SJSA1 (cell line): ENCODE results near the gene CYP27A1. TPM values are rescaled to one million over a fixed set of nuclear protein-coding genes. Genes with fewer than 3 reads are reported as not detected.
"Not testable (repeated sequence)": the region's sequence is repeated elsewhere in the genome, so short reads cannot be mapped to it uniquely, and the experiment has no call there.

Experiments
- DNase-seq, 2 experiments: peaks; one replicate each; pipeline ENCODE4 v3.0.0-alpha.2; 2015 to 2020; ENCODE audit warnings: low spot score in 2 of 2, low read depth in 1 of 2
- H3K27ac ChIP-seq: fragments of 250-450 bp; sonication (Bioruptor Pico); 2 replicates; pipeline ENCODE4 v1.5.1; 2020; ENCODE audit warnings: mild to moderate bottlenecking, moderate library complexity
- H3K27me3 ChIP-seq: fragments of 250-450 bp; sonication (Bioruptor Pico); replicated peaks from 2 replicates; pipeline ENCODE4 v1.5.1; 2020; ENCODE audit warnings: mild to moderate bottlenecking, moderate library complexity
- H3K36me3 ChIP-seq: fragments of 250-450 bp; sonication (Bioruptor Pico); 2 replicates; pipeline ENCODE4 v1.5.1; 2020; ENCODE audit warnings: mild to moderate bottlenecking
- H3K4me1 ChIP-seq: fragments of 250-450 bp; sonication (Bioruptor Pico); replicated peaks from 2 replicates; pipeline ENCODE4 v1.6.1; 2021; ENCODE audit warnings: mild to moderate bottlenecking
- H3K4me3 ChIP-seq: fragments of 250-450 bp; sonication (Bioruptor Pico); 2 replicates; pipeline ENCODE4 v1.5.1; 2020; ENCODE audit warnings: mild to moderate bottlenecking
- H3K9me3 ChIP-seq: fragments of 250-450 bp; sonication (Bioruptor Pico); replicated peaks from 2 replicates; pipeline ENCODE4 v1.5.1; 2020; ENCODE audit warnings: mild to moderate bottlenecking
- total RNA-seq: library from RNA; depleted of rRNA; stranded (reverse); fragments of >200 nt; shearing (Covaris generic); gene quantifications from 2 replicates; pipeline ENCODE4 v1.2.3, GENCODE V29; 2014

Gene CYP27A1
- total RNA-seq, 1 experiment from 2014 or later, result 5.5 TPM

DNA sequence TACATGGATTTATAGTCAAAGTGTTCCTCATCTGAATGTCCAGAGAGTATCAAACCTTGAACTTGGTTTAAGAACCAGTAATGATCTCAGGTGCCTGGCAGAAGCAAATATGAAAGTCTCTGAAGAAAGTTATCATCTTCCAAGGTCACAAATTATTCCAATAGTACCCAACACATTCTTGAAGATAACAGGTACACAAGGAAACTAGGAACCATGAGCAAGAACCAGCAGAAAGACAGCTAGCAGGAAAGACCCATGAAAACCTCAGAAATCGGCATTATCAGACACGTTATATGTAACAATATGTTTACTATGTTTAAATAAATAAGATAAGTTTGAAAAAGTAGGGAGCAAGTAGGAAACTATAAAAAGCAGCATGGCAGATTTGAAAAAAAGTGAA is 55.5 kb downstream of the CYP27A1 start:
- H3K9me3 ChIP-seq, result no peaks in the 10 kb centered on the region; the same call in none of the 2 replicates
- H3K27ac ChIP-seq, result no peak overlapping the region
- peaks cover 3% of the 10 kb centered on the region; the same call in 1 of the 2 replicates for H3K4me1 ChIP-seq
- H3K4me3 ChIP-seq, result no peak overlapping the region
- no peak for DNase-seq
- no peaks in the 10 kb centered on the region for H3K36me3 ChIP-seq
- peaks cover 14% of the 10 kb centered on the region; the same call in 1 of the 2 replicates for H3K27me3 ChIP-seq

DNA sequence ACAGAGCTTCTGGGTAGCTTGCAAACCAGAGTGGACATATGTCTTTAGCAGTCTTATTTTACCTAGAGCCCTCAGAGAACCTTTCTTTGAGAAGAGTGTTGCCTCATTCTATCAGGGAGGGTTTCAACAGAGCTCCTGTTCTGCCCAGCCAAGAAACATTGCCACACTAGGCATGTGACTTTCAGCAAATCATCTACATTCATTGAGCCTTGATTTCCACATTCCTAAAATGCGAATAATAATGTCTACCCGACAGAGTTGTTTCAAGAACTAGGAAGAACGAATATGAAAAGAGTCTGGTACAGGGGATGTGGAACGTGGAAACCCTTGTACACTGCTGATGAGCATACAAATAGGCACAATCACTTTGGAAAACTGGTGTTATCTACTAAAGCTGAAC is 57.5 kb downstream of the CYP27A1 start:
- H3K27me3 ChIP-seq, result peaks cover 14% of the 10 kb centered on the region; the same call in 1 of the 2 replicates
- H3K36me3 ChIP-seq, result no peaks in the 10 kb centered on the region
- H3K4me1 ChIP-seq, result no peaks in the 10 kb centered on the region
- H3K27ac ChIP-seq, result no peak overlapping the region
- H3K9me3 ChIP-seq, result no peaks in the 10 kb centered on the region; the same call in none of the 2 replicates
- H3K4me3 ChIP-seq, result no peak overlapping the region
- no peak for DNase-seq

DNA sequence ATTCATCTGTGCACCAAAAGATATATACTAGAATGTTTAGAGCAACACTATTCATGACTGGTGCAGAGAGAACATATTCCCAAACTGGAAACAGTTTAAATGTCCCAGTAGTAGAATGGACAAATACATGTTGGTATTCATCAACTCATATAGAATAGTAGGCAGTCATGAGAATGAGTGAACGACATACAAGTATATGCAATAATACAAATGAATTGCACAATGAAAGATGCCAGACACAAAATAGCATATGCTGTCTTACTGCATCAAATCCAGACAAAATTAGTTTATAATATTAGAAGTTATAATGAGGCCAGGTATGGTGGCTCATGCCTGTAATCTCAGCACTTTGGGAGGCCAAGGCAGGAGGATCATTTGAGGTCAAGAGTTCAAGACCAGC is 57.9 kb downstream of the CYP27A1 start:
- H3K27me3 ChIP-seq, result peaks cover 14% of the 10 kb centered on the region; the same call in 1 of the 2 replicates
- H3K9me3 ChIP-seq, result no peaks in the 10 kb centered on the region; the same call in none of the 2 replicates
- no peak overlapping the region for H3K27ac ChIP-seq
- no peaks in the 10 kb centered on the region for H3K4me1 ChIP-seq
- DNase-seq, result no peak
- no peaks in the 10 kb centered on the region for H3K36me3 ChIP-seq
- no peak overlapping the region for H3K4me3 ChIP-seq

DNA sequence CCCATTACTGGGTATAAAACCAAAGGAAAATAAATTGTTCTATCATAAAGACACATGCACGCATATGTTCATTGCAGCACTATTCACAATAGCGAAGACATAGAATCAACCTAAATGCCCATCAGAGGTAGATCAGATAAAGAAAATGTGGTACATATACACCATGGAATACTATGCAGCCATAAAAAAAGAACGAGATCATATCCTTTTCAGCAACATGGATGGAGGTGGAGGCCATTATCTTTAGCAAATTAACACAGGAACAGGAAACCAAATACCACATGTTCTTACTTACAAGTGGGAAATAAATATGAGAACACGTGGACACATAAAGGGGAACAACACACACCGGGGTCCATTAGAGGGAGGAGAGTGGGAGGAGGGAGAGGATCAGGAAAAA is 62.4 kb downstream of the CYP27A1 start:
- H3K36me3 ChIP-seq, H3K27ac ChIP-seq, H3K4me1 ChIP-seq, H3K27me3 ChIP-seq, DNase-seq, H3K4me3 ChIP-seq, H3K9me3 ChIP-seq: not testable (repeated sequence)

DNA sequence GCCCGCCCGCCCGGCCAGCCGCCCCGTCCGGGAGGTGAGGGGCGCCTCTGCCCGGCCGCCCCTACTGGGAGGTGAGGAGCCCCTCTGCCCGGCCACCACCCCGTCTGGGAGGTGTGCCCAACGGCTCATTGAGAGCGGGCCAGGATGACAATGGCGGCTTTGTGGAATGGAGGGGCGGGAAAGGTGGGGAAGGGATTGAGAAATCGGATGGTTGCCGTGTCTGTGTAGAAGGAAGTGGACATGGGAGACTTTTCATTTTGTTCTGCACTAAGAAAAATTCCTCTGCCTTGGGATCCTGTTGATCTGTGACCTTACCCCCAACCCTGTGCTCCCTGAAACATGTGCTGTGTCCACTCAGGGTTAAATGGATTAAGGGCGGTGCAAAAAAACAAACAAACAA is 65.0 kb downstream of the CYP27A1 start:
- H3K27me3 ChIP-seq, H3K27ac ChIP-seq, H3K9me3 ChIP-seq, DNase-seq, H3K4me3 ChIP-seq, H3K36me3 ChIP-seq, H3K4me1 ChIP-seq: not testable (repeated sequence)

DNA sequence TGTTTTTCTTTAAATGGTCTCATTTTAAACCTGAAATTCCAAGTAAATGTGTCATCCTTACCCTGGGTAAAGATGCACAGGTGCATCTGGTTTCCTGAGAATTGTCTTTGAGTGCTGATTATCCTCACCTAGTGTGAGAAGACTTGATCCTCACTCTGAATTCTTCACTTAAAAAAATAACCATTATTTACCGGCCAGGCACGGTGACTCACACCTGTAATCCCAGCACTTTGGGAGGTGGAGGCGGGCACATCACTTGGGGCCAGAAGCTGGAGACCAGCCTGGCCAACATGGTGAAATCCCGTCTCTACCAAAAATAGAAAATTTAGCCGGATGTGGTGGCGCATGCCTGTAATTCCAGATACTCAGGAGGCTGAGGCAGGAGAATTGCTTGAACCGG is 67.8 kb downstream of the CYP27A1 start:
- H3K27me3 ChIP-seq, result peaks cover 15% of the 10 kb centered on the region
- no peak for DNase-seq

DNA sequence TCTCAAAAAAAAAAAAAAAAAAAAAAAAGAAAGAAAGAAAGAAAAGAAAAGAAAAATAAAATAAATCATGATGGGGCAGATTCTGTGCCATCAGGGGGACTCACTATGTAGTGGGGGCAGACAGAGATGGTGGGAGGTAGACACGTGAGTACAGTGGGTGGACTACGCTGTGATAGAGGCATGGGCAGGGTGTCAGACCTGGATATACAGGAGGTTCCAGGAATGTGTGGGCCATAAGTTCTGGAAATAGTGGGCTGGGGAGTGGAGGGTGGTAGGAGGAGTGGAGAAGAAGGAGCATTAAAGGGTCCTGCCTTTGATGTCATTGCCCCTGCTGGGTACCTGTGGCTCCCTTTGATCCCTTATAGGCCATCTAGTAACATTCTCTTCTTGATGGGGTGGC is 68.8 kb downstream of the CYP27A1 start:
- Histone ChIP-seq H3K4me3 (no peak overlapping the region), H3K9me3 (no peaks in the 10 kb centered on the region), H3K27me3 (peaks cover 21% of the 10 kb centered on the region), H3K36me3 (no peaks in the 10 kb centered on the region), H3K4me1 (no peaks in the 10 kb centered on the region), H3K27ac (no peak overlapping the region)
- no peak for DNase-seq

More for the DNA sequence above, 67.8 kb downstream of the CYP27A1 start:
- H3K4me3 ChIP-seq, result no peak overlapping the region
- H3K27ac ChIP-seq, result no peak overlapping the region
- H3K4me1 ChIP-seq, result no peaks in the 10 kb centered on the region
- H3K9me3 ChIP-seq, result no peaks in the 10 kb centered on the region
- no peaks in the 10 kb centered on the region for H3K36me3 ChIP-seq

DNA sequence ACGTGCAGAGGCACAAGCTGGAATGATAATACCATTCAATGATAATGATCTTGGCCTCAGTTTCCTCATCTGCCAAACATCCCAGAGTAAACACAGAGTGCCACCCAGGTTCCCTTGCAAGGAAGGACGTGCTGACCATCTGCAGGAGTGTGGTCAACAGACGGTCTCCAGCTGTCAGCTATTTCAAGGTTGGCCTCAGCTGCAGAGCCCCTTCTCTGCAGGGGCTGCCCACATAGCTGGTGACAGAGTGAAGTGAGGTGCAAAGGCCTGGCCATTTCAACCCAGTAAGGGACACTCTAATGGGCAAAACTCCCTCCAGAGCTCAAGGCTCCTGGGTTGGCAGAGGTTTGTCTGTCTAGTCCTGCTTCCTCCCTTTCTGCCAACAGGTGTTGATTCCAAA is 69.3 kb downstream of the CYP27A1 start:
- no peak overlapping the region for H3K4me3 ChIP-seq

DNA sequence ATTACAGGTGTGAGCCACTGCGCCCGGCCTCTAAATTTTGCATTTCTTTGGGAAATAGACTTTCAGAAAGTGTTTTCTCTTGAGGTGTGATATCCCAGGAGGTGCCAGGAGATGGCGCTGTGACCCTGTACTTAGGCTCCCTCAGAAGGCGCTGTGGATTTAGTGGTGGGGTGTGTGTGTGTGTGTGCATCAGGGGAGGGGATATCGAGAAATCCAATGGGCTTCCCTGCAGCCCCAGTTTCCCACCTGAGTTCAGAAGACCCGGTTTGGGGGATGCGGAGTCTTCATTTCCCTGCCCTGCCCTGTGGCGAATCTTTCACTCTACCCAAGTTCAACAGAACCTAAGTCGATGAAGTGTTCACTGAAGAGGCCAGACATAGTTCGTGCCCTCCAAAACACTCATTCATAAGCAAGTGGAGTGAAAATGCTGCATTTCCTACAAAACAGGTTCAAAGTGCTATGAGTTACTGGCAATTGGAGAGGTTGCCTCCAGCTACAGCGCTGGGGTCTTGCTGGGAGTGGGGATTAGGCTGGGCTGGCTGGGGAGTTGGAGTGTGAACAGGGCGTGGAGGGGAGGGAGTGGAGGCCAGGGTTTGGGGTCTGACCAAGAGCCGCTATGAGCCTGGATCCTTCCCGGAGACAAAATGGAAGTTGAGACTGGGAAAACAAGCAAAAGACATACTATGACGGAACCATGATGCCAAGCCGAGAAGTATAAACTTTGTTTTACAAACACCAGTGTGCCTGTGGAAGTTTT is 71.1 kb downstream of the CYP27A1 start:
- Histone ChIP-seq H3K27me3 (peaks cover 37% of the 10 kb centered on the region), H3K4me3 (no peak overlapping the region), H3K27ac (no peak overlapping the region), H3K36me3 (no peaks in the 10 kb centered on the region), H3K4me1 (no peaks in the 10 kb centered on the region), H3K9me3 (no peaks in the 10 kb centered on the region)
- peak in 1 of 2 experiments; percentile 26 for DNase-seq

More for the DNA sequence above, 69.3 kb downstream of the CYP27A1 start:
- no peaks in the 10 kb centered on the region for H3K36me3 ChIP-seq
- DNase-seq, result no peak
- H3K27me3 ChIP-seq, result peaks cover 26% of the 10 kb centered on the region
- no peaks in the 10 kb centered on the region for H3K4me1 ChIP-seq
- no peaks in the 10 kb centered on the region for H3K9me3 ChIP-seq
- no peak overlapping the region for H3K27ac ChIP-seq

DNA sequence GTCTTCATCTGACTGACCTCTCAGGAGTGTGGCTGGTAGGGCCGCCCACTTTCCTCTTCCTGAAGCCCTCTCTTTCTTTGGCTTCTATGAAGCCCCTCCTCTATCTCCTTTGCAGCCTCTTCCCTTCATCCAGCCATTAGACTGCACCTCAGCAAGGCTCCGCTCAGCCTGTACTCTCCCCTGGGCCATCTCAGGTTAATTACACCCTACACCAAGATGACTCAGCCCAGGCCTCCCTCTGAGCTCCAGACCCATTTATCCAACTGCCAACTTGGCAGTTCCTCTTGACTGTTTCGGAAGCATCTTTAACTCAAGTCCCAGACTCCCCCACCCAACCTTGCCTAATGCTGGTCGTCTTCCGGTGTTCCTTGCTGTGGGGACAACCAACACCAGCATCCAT is 71.8 kb downstream of the CYP27A1 start:
- no peak overlapping the region for H3K4me3 ChIP-seq
- H3K36me3 ChIP-seq, result no peaks in the 10 kb centered on the region
- H3K27ac ChIP-seq, result no peak overlapping the region
- peaks cover 44% of the 10 kb centered on the region for H3K27me3 ChIP-seq
- H3K9me3 ChIP-seq, result no peaks in the 10 kb centered on the region
- H3K4me1 ChIP-seq, result no peaks in the 10 kb centered on the region
- no peak for DNase-seq

DNA sequence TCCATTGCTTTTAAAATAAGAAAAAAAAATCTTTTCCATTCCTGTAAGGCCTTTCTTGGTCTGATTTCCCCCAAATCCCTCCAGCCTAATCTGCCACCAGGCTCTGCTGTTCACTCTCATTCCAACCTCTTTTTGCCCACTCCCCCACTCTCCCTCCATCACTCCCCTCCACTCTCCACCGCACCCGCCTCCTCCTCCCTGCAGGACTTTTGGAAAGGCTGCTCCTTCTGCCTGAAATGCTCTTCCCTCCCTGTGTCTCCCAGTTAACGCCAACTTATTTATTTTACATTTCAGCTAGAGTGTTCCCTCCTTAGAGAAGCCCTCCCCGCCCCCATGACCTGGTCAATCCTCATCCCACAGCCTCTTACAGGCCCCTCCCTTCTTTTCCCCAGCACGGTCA is 72.9 kb downstream of the CYP27A1 start:
- DNase-seq, result no peak
- no peaks in the 10 kb centered on the region for H3K9me3 ChIP-seq
- no peak overlapping the region for H3K4me3 ChIP-seq
- no peak overlapping the region for H3K27ac ChIP-seq
- no peaks in the 10 kb centered on the region for H3K36me3 ChIP-seq
- peaks cover 2% of the 10 kb centered on the region for H3K4me1 ChIP-seq
- H3K27me3 ChIP-seq, result peaks cover 52% of the 10 kb centered on the region

DNA sequence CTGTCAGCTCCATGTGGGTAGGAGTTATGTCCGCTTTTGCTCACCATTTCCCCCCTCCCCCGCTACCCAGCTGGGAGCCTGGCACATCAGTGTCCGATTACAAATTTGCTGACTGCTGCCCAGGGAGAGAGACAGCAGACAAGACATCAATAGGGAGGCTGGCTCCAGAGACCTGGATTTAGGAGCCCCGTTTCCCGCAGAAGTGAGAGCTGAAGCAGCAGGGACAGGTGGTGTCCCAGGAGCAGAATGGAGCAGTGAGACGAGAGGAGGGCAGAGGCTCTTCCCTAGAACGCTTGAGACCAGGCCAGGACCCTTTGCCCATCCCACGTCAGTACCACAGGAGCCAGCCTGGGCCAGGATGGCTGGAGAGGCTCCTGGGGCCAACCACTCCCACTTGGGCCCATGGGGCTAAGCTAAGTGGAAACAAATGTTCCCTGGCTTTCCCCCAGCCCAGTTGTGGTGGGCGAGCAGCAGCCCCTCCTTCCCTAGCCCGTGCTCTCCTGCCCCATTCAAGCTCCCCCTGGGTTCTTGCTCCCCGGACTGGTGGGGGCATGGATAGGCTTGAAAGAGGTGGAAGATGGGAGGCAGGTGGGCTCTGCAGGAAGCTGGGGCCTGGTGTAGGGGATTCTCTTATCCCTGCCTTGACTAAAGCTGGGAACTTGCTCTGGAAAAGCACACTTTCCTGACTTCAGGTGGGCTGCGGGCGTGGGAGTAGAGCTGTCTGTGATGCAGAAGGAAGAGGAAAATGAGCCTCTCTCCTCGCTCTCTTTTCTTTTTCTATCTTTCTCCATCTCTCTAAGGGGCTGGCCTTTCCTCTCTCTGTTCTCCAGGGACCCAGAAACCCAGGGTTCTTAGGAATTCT is 73.6 kb downstream of the CYP27A1 start:
- H3K27me3 ChIP-seq, result peaks cover 59% of the 10 kb centered on the region
- H3K4me1 ChIP-seq, result peaks cover 9% of the 10 kb centered on the region
- DNase-seq, result no peak
- no peak overlapping the region for H3K4me3 ChIP-seq
- no peaks in the 10 kb centered on the region for H3K9me3 ChIP-seq
- no peaks in the 10 kb centered on the region for H3K36me3 ChIP-seq
- no peak overlapping the region for H3K27ac ChIP-seq

DNA sequence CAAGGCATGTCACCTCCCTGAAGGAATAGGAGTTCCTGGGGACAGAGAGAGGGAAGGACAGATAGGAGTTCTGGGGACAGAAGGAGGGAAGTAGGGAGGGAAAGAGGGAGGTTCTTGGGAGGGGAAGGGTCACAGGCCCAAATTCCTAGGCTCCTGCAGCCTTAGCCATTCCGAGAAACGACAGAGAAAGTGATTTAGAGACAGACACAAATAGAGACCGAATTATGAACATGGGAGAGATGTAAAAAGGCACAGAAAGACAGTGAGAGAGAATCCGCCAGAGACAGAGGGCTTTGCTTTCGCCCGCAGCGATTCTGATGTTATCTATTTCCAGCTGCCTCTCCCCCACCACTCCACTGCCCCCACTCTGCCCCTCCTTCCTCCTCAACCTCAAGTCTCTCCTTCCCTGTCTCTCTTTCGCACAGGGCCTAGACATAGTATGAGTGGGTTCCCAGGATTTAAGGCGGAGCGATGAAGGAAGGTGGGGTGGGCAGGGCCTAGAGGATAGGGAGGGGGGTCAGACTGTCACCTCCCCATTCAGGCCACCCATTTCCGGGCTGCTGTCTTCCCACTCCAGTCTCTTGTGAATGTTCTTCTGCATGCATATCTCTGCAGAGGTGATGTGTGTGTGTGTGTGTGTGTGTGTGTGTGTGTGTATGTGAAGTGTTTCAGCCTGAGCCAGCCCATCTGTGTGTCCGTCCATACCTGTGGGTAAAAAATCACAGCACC is 74.4 kb downstream of the CYP27A1 start:
- no peaks in the 10 kb centered on the region for H3K9me3 ChIP-seq
- DNase-seq, result no peak
- peaks cover 13% of the 10 kb centered on the region for H3K4me1 ChIP-seq
- H3K27me3 ChIP-seq, result peaks cover 66% of the 10 kb centered on the region
- H3K27ac ChIP-seq, result no peak overlapping the region
- H3K36me3 ChIP-seq, result no peaks in the 10 kb centered on the region
- H3K4me3 ChIP-seq, result no peak overlapping the region

DNA sequence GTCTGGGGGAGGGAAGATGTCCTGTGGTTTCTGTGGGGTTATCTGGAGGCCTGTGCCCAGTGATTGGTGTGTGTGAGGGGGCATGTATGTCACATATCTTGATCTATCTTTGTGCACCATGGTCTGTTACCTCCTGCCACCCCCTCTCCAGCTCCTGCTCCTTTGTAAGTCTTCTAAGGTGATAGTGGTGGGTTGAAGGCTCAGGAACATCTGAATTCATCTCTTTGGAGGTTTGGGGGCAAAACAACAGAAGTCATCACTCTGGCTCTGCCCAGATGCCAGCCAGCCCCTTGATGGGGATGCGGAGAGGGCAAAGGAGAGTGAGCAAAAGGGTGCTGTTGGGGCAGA is 74.9 kb downstream of the CYP27A1 start:
- Histone ChIP-seq H3K27me3 (peaks cover 71% of the 10 kb centered on the region), H3K4me1 (peaks cover 13% of the 10 kb centered on the region), H3K27ac (no peak overlapping the region)

More for the DNA sequence above, 74.9 kb downstream of the CYP27A1 start:
- Histone ChIP-seq H3K36me3 (no peaks in the 10 kb centered on the region), H3K9me3 (no peaks in the 10 kb centered on the region), H3K4me3 (no peak overlapping the region)
- no peak for DNase-seq
